ENCODE results near the gene STEAP1B. TPM values are rescaled to one million over a fixed set of nuclear protein-coding genes. Genes with fewer than 3 reads are reported as not detected.
A peak's percentile ranks its signal among the peaks of the same experiment; 100 is the strongest.

The STEAP1B gene
- total RNA-seq, 1 donor from 2014 or later: 5.6 TPM

DNA sequence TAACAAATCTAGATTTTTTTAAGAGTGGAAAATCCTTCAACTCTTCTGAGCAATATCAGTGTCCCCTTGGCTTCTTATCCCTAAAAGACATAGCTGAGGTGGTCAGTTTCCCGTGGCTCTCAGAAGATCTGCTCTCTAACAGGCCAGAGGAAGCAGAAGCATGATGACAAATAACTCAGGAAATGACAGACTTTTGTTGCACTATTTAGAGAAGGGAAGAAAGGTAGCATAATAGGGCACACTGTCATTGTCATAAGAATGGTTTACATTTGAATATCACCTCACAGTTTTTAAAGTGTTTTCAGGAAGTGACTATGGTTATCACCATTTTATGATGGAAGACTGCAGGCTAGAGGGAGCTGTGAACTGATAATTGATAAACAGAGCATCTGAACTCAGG, 109.5 kb downstream of the STEAP1B start:
- H3K4me1 Mint-ChIP-seq (ENCODE audit: unreplicated experiment): peaks cover 45% of the 10 kb centered on the region
- no peak for DNase-seq (ENCODE audit: low spot score)
- peaks cover 3% of the 10 kb centered on the region for H3K36me3 Mint-ChIP-seq (ENCODE audit: low read depth, unreplicated experiment)
- no peaks in the 10 kb centered on the region for H3K9me3 Mint-ChIP-seq (ENCODE audit: unreplicated experiment)
- H3K27ac Mint-ChIP-seq (ENCODE audit: unreplicated experiment): no peak overlapping the region
- H3K27me3 Mint-ChIP-seq (ENCODE audit: unreplicated experiment): no peaks in the 10 kb centered on the region
- TF ChIP-seq, protein P1, sequence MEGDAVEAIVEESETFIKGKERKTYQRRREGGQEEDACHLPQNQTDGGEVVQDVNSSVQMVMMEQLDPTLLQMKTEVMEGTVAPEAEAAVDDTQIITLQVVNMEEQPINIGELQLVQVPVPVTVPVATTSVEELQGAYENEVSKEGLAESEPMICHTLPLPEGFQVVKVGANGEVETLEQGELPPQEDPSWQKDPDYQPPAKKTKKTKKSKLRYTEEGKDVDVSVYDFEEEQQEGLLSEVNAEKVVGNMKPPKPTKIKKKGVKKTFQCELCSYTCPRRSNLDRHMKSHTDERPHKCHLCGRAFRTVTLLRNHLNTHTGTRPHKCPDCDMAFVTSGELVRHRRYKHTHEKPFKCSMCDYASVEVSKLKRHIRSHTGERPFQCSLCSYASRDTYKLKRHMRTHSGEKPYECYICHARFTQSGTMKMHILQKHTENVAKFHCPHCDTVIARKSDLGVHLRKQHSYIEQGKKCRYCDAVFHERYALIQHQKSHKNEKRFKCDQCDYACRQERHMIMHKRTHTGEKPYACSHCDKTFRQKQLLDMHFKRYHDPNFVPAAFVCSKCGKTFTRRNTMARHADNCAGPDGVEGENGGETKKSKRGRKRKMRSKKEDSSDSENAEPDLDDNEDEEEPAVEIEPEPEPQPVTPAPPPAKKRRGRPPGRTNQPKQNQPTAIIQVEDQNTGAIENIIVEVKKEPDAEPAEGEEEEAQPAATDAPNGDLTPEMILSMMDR (IDR thresholded peaks at IDR 0.05; ENCODE audit: unreplicated experiment): no peak
- no peak overlapping the region for H3K4me3 Mint-ChIP-seq (ENCODE audit: unreplicated experiment)

DNA sequence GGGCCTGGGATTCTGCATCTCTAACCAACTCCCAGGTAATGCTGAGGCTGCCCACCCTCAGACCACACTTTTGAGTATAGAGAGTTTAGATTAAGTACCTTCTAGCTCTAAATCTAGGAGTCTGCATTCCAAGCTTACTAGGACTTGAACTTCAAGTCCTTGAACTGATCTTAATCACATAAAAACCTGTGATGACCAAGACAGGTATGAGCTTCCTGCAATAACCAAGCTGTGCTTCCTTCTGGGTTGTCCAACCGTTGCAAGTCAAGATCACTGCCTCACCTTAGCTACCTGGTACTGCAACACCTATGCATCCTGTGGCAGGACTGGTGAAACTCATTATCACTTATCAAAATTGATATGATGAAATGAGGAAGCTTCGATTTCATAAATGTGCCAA, 110.1 kb downstream of the STEAP1B start:
- TF ChIP-seq, protein P1 (IDR thresholded peaks at IDR 0.05; ENCODE audit: unreplicated experiment): no peak
- no peak for DNase-seq (ENCODE audit: low spot score)
- Mint-ChIP-seq H3K27me3 (ENCODE audit: unreplicated experiment) (no peaks in the 10 kb centered on the region), H3K4me3 (ENCODE audit: unreplicated experiment) (no peak overlapping the region), H3K27ac (ENCODE audit: unreplicated experiment) (no peak overlapping the region), H3K4me1 (ENCODE audit: unreplicated experiment) (peaks cover 46% of the 10 kb centered on the region), H3K36me3 (ENCODE audit: low read depth, unreplicated experiment) (peaks cover 3% of the 10 kb centered on the region), H3K9me3 (ENCODE audit: unreplicated experiment) (no peaks in the 10 kb centered on the region)

DNA sequence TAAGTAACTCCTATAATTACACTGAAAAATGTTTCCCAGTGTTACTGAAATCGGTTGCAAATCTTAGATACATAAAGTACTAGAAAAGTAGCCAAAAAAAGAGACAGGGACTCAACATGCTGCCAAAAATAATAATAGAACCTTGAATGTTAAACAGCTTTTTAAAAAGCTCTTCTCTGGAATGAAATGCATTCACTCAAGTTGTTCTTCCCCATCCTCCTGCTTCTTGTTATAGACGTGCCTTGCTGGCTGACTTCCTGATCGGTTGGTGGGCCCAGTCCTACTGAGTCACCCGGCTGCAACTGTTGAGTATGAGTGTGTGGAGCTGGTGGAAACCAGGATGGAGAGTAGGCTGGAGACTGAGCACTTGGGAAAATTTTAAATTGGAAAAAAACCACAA, 112.4 kb downstream of the STEAP1B start:
- H3K27ac Mint-ChIP-seq (ENCODE audit: unreplicated experiment): no peak overlapping the region
- H3K27me3 Mint-ChIP-seq (ENCODE audit: unreplicated experiment): no peaks in the 10 kb centered on the region
- H3K4me3 Mint-ChIP-seq (ENCODE audit: unreplicated experiment): no peak overlapping the region
- TF ChIP-seq, protein P1 (IDR thresholded peaks at IDR 0.05; ENCODE audit: unreplicated experiment): no peak
- H3K9me3 Mint-ChIP-seq (ENCODE audit: unreplicated experiment): no peaks in the 10 kb centered on the region
- peaks cover 22% of the 10 kb centered on the region for H3K4me1 Mint-ChIP-seq (ENCODE audit: unreplicated experiment)
- DNase-seq (ENCODE audit: low spot score): no peak
- peaks cover 3% of the 10 kb centered on the region for H3K36me3 Mint-ChIP-seq (ENCODE audit: low read depth, unreplicated experiment)

DNA sequence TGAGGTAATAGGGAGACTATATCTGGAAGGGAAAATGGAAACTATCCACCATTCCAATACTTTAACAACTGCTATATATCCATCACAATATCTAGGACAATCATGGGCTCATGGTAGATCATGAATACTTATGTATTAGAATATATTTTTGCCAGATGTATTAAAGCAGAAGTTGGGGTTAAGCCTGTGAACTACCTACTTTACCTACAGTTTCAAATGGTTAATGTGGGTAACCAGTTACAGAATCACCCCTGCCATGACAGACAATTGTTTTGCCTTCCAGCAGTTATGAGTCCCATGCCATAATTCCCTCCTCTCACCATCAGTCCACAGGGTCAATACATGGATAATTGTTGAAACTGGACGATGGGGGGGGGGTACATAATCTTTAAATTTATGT, 113.1 kb downstream of the STEAP1B start:
- Mint-ChIP-seq H3K4me1 (ENCODE audit: unreplicated experiment) (peaks cover 21% of the 10 kb centered on the region), H3K27me3 (ENCODE audit: unreplicated experiment) (no peaks in the 10 kb centered on the region), H3K27ac (ENCODE audit: unreplicated experiment) (no peak overlapping the region), H3K9me3 (ENCODE audit: unreplicated experiment) (no peaks in the 10 kb centered on the region), H3K36me3 (ENCODE audit: low read depth, unreplicated experiment) (peaks cover 3% of the 10 kb centered on the region), H3K4me3 (ENCODE audit: unreplicated experiment) (no peak overlapping the region)
- TF ChIP-seq, protein P1 (IDR thresholded peaks at IDR 0.05; ENCODE audit: unreplicated experiment): no peak
- DNase-seq (ENCODE audit: low spot score): no peak

DNA sequence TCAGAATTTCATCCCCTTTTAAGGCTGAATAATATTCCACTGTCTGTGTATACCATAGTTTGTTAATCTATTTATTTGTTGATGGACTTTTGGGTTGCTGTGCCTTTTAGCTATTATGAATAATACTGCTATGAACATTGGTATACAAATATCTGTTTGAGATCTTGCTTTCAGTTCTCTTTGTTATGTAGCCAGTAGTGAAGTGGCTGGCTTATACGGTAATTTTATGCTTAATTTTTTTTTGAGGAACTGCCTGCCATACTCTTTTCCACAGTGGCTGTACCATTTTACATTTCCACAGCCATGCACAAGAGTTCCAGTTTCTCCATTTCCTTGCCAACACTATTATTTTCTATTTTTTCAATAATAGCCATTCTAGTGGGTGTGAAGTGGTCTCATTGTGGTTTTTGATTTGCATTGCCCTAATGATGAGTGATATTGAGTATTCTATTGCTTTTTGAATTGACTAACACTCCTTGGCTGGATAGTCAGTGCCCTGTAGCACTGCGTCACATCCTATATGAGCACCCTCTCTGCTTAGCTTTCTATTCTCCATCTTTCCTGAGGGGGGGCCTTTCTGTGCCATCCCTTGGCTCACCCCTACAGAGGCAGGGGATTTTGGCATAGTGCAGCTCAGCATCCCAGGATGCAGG, 113.7 kb downstream of the STEAP1B start:
- Mint-ChIP-seq H3K4me3 (ENCODE audit: unreplicated experiment) (peak overlapping the region; percentile 29), H3K27me3 (ENCODE audit: unreplicated experiment) (no peaks in the 10 kb centered on the region), H3K4me1 (ENCODE audit: unreplicated experiment) (peaks cover 18% of the 10 kb centered on the region), H3K9me3 (ENCODE audit: unreplicated experiment) (no peaks in the 10 kb centered on the region), H3K36me3 (ENCODE audit: low read depth, unreplicated experiment) (peaks cover 3% of the 10 kb centered on the region), H3K27ac (ENCODE audit: unreplicated experiment) (no peak overlapping the region)
- TF ChIP-seq, protein P1 (IDR thresholded peaks at IDR 0.05; ENCODE audit: unreplicated experiment): no peak
- no peak for DNase-seq (ENCODE audit: low spot score)

Data from endothelial cell (in vitro differentiated cells).